HL-60 (cell line): ENCODE data around the gene PRAMEF10.
"Not testable (repeated sequence)": the region's sequence is repeated elsewhere in the genome, so short reads cannot be mapped to it uniquely, and the experiment has no call there.

Source experiments
- GABPA ChIP-seq: IDR thresholded peaks from 2 replicates; pipeline ENCODE4 v1.6.1; 2012; ENCODE audit warnings: low read depth
- POLR2AphosphoS5 ChIP-seq: IDR thresholded peaks from 2 replicates; pipeline ENCODE4 v1.6.1; 2012; ENCODE audit warnings: low read depth
- SPI1 ChIP-seq: IDR thresholded peaks from 2 replicates; pipeline ENCODE4 v1.6.1; 2012; ENCODE audit warnings: low read depth, mild to moderate bottlenecking, borderline replicate concordance
- TF ChIP-seq, protein P1 (sequence below): IDR thresholded peaks from one replicate; pipeline ENCODE4 v1.5.1; 2011; ENCODE audit warnings: low read length, control low read depth, inconsistent platforms; ENCODE audit not compliant: insufficient read depth
- TF ChIP-seq, protein P2 (sequence below): IDR thresholded peaks from 2 replicates; pipeline ENCODE4 v1.6.1; 2012; ENCODE audit warnings: low read depth; ENCODE audit not compliant: insufficient replicate concordance

- TF ChIP-seq, protein P1, sequence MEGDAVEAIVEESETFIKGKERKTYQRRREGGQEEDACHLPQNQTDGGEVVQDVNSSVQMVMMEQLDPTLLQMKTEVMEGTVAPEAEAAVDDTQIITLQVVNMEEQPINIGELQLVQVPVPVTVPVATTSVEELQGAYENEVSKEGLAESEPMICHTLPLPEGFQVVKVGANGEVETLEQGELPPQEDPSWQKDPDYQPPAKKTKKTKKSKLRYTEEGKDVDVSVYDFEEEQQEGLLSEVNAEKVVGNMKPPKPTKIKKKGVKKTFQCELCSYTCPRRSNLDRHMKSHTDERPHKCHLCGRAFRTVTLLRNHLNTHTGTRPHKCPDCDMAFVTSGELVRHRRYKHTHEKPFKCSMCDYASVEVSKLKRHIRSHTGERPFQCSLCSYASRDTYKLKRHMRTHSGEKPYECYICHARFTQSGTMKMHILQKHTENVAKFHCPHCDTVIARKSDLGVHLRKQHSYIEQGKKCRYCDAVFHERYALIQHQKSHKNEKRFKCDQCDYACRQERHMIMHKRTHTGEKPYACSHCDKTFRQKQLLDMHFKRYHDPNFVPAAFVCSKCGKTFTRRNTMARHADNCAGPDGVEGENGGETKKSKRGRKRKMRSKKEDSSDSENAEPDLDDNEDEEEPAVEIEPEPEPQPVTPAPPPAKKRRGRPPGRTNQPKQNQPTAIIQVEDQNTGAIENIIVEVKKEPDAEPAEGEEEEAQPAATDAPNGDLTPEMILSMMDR: not testable (repeated sequence)
- TF ChIP-seq POLR2AphosphoS5, GABPA, SPI1: not testable (repeated sequence)
- TF ChIP-seq, protein P2, sequence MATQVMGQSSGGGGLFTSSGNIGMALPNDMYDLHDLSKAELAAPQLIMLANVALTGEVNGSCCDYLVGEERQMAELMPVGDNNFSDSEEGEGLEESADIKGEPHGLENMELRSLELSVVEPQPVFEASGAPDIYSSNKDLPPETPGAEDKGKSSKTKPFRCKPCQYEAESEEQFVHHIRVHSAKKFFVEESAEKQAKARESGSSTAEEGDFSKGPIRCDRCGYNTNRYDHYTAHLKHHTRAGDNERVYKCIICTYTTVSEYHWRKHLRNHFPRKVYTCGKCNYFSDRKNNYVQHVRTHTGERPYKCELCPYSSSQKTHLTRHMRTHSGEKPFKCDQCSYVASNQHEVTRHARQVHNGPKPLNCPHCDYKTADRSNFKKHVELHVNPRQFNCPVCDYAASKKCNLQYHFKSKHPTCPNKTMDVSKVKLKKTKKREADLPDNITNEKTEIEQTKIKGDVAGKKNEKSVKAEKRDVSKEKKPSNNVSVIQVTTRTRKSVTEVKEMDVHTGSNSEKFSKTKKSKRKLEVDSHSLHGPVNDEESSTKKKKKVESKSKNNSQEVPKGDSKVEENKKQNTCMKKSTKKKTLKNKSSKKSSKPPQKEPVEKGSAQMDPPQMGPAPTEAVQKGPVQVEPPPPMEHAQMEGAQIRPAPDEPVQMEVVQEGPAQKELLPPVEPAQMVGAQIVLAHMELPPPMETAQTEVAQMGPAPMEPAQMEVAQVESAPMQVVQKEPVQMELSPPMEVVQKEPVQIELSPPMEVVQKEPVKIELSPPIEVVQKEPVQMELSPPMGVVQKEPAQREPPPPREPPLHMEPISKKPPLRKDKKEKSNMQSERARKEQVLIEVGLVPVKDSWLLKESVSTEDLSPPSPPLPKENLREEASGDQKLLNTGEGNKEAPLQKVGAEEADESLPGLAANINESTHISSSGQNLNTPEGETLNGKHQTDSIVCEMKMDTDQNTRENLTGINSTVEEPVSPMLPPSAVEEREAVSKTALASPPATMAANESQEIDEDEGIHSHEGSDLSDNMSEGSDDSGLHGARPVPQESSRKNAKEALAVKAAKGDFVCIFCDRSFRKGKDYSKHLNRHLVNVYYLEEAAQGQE: not testable (repeated sequence)
Measured at GRCh38 chr1:12947480-12947879, 49.4 kb upstream of the PRAMEF10 start, which contains the start of gene PRAMEF6.
